ENCODE measurements around the gene ESPNL. TPM values are rescaled to one million over a fixed set of nuclear protein-coding genes. Genes with fewer than 3 reads are reported as not detected.
A peak's percentile ranks its signal among the peaks of the same experiment; 100 is the strongest.

The ESPNL gene
- total RNA-seq, 4 donors from 2014 or later, result 0.44 to 2.1 TPM; not detected in 2

GRCh38 chr2:238060096-238060541 is 40.0 kb upstream of the ESPNL start:
- peak overlapping the region; percentile 52 to 93 (median 84) for H3K4me3 ChIP-seq
- peaks cover 0 to 17% (median 10%) of the 10 kb centered on the region in 4 donors for H3K4me1 ChIP-seq
- TF ChIP-seq POLR2A (IDR thresholded peaks at IDR 0.05) (no peak), CTCF (IDR thresholded peaks at IDR 0.05) (no peak), EP300 (IDR thresholded peaks at IDR 0.05) (no peak)
- DNase-seq (ENCODE audit: low spot score in 2 of 2), result no peak
- WGBS, 2 donors, result 1 to 2% methylated on average over 14 to 18 of the region's 18 CpGs
- no peaks in the 10 kb centered on the region for H3K27me3 ChIP-seq
- H3K27ac ChIP-seq, result peak overlapping the region; percentile 32 to 91 (median 90)
- H3K9me3 ChIP-seq, result no peaks in the 10 kb centered on the region
- peaks cover 0 to 12% (median 0%) of the 10 kb centered on the region in 3 donors for H3K36me3 ChIP-seq

- Histone ChIP-seq H3K36me3 (peaks cover 0 to 18% (median 0%) of the 10 kb centered on the region in 3 donors), H3K9me3 (no peaks in the 10 kb centered on the region), H3K27ac (peak within 1 kb of the TSS; percentile 51 to 91 (median 90)), H3K4me1 (peaks cover 0 to 17% (median 10%) of the 10 kb centered on the region in 4 donors), H3K27me3 (no peaks in the 10 kb centered on the region), H3K4me3 (peak within 1 kb of the TSS; percentile 52 to 93 (median 85))
- WGBS, 2 donors, result 1 to 2% methylated on average over 11 to 27 of the region's 98 CpGs
- TF ChIP-seq CTCF (IDR thresholded peaks at IDR 0.05) (peak in 2 of 5 experiments; percentile 43 to 48), POLR2A (IDR thresholded peaks at IDR 0.05) (peak; percentile 28 to 74), EP300 (IDR thresholded peaks at IDR 0.05) (peak; percentile 92 to 94)
- peak; percentile 92 to 93 for DNase-seq (ENCODE audit: low spot score in 2 of 2)
Measured at GRCh38 chr2:238060542-238061314, 39.4 kb upstream of the ESPNL start, which contains the start of gene SCLY. Gene SCLY (plus strand): TSS chr2:238061001. CDS start chr2:238061055, 54 bp downstream.

GRCh38 chr2:238061315-238062202 is 38.6 kb upstream of the ESPNL start:
- peaks cover 0 to 17% (median 10%) of the 10 kb centered on the region in 4 donors for H3K4me1 ChIP-seq
- H3K27ac ChIP-seq, result peak overlapping the region; percentile 51 to 91 (median 84)
- H3K4me3 ChIP-seq, result peak overlapping the region; percentile 52 to 93 (median 85)
- no peak for TF ChIP-seq EP300 (IDR thresholded peaks at IDR 0.05)
- no peak for TF ChIP-seq CTCF (IDR thresholded peaks at IDR 0.05)
- no peak for TF ChIP-seq POLR2A (IDR thresholded peaks at IDR 0.05)
- peaks cover 0 to 26% (median 0%) of the 10 kb centered on the region in 3 donors for H3K36me3 ChIP-seq
- no peaks in the 10 kb centered on the region for H3K27me3 ChIP-seq
- 3 to 4% methylated on average over 27 to 29 of the region's 29 CpGs for WGBS, 2 donors
- DNase-seq (ENCODE audit: low spot score in 2 of 2), result peak in 1 of 2 donors; percentile 14
- H3K9me3 ChIP-seq, result no peaks in the 10 kb centered on the region

- no peaks in the 10 kb centered on the region for H3K9me3 ChIP-seq
- DNase-seq (ENCODE audit: low spot score in 2 of 2), result no peak
- peaks cover 0 to 17% (median 10%) of the 10 kb centered on the region in 4 donors for H3K4me1 ChIP-seq
- peaks cover 0 to 47% (median 0%) of the 10 kb centered on the region in 3 donors for H3K36me3 ChIP-seq
- TF ChIP-seq CTCF (IDR thresholded peaks at IDR 0.05) (no peak), POLR2A (IDR thresholded peaks at IDR 0.05) (no peak), EP300 (IDR thresholded peaks at IDR 0.05) (no peak)
- no peak overlapping the region for H3K4me3 ChIP-seq
- H3K27me3 ChIP-seq, result no peaks in the 10 kb centered on the region
- H3K27ac ChIP-seq, result no peak overlapping the region
- 78 to 84% methylated on average over 8 of the region's 8 CpGs for WGBS, 2 donors
Measured at GRCh38 chr2:238063414-238064189, 36.5 kb upstream of the ESPNL start.

Data from tibial nerve (tissue), 4 donors.